PC-9 (cell line): ENCODE results near the gene KLHL10. TPM values are rescaled to one million over a fixed set of nuclear protein-coding genes. Genes with fewer than 3 reads are reported as not detected.

Experiments used
- BruUV-seq: library from RNA; stranded (reverse); fragments of 400-500 nt; replicated peaks from 2 replicates; lab custom pipeline; 2021; lab: Mats Ljungman, UMichigan
- CTCF ChIA-PET: fragments of 300-600 bp; sonication (Branson Sonifier 250); formaldehyde crosslinking; loops from one replicate; lab custom pipeline; 2022; ENCODE audit warnings: antibody characterized with exemption; lab: Charles Lee
- POLR2A ChIA-PET: fragments of 300-600 bp; sonication (Branson Sonifier 250); formaldehyde crosslinking; loops from one replicate; lab custom pipeline; 2022; ENCODE audit warnings: antibody characterized with exemption; ENCODE audit not compliant: unreplicated experiment; lab: Charles Lee
- DNase-seq, 2 experiments: peaks; one replicate each; pipeline versions ENCODE4 v3.0.0 to v3.0.0-alpha.2; 2015 to 2022; ENCODE audit warnings: mixed read lengths in 1 of 2
- H2AFZ ChIP-seq: fragments of 200-600 bp; sonication (generic); 2 replicates; pipeline ENCODE4 v1.8.1; 2017; ENCODE audit warnings: antibody characterized with exemption
- H3F3A ChIP-seq: fragments of 200-600 bp; sonication (generic); 2 replicates; pipeline ENCODE4 v1.8.1; 2017; ENCODE audit warnings: antibody characterized with exemption, mild to moderate bottlenecking, low read depth; ENCODE audit not compliant: insufficient read depth
- H3K27ac ChIP-seq: fragments of 200-600 bp; sonication (generic); 2 replicates; pipeline ENCODE4 v1.6.1; 2016; ENCODE audit warnings: mixed run types
- H3K27me3 ChIP-seq: fragments of 200-600 bp; sonication (generic); 2 replicates; pipeline ENCODE4 v1.6.1; 2016; ENCODE audit warnings: low read depth, mixed run types; ENCODE audit not compliant: insufficient read depth
- H3K36me3 ChIP-seq: fragments of 200-600 bp; sonication (generic); 2 replicates; pipeline ENCODE4 v1.6.1; 2016; ENCODE audit warnings: low read depth, mixed run types
- H3K4me1 ChIP-seq: fragments of 200-600 bp; sonication (generic); replicated peaks from 2 replicates; pipeline ENCODE4 v1.6.1; 2016; ENCODE audit warnings: mixed run types; ENCODE audit not compliant: insufficient read depth
- H3K4me2 ChIP-seq: fragments of 200-600 bp; sonication (generic); 2 replicates; pipeline ENCODE4 v1.6.1; 2017; ENCODE audit warnings: mixed run types
- H3K4me3 ChIP-seq: fragments of 200-600 bp; sonication (generic); 2 replicates; pipeline ENCODE4 v1.6.1; 2016; ENCODE audit warnings: mixed run types
- H3K79me2 ChIP-seq: fragments of 200-600 bp; sonication (generic); 2 replicates; pipeline ENCODE4 v1.6.1; 2017; ENCODE audit warnings: low read depth, mixed run types
- H3K9me2 ChIP-seq: fragments of 200-600 bp; sonication (generic); 2 replicates; pipeline ENCODE4 v1.8.1; 2017; ENCODE audit warnings: mild to moderate bottlenecking; ENCODE audit not compliant: insufficient read depth
- H3K9me3 ChIP-seq: fragments of 200-600 bp; sonication (generic); 2 replicates; pipeline ENCODE4 v1.8.1; 2016; ENCODE audit warnings: low read depth; ENCODE audit not compliant: insufficient read depth
- H4K20me1 ChIP-seq: fragments of 200-600 bp; sonication (generic); 2 replicates; pipeline ENCODE4 v1.8.1; 2017; ENCODE audit not compliant: insufficient read depth
- CTCF ChIP-seq: fragments of 200-600 bp; sonication (generic); conservative IDR thresholded peaks from 2 replicates; pipeline ENCODE4 v1.6.1; 2017; ENCODE audit warnings: mixed run types, antibody characterized with exemption, mild to moderate bottlenecking, moderate library complexity
- EZH2 ChIP-seq: fragments of 200-600 bp; sonication (generic); IDR thresholded peaks from 2 replicates; pipeline ENCODE4 v1.8.0; 2017; ENCODE audit warnings: antibody characterized with exemption, low read depth
- intact Hi-C: fragments of 100-400 bp; cut with micrococcal nuclease; formaldehyde crosslinking; loops from one replicate; pipeline ENCODE4 v1.10.0; 2022; ENCODE audit not compliant: unreplicated experiment
- total RNA-seq: library from RNA; stranded (reverse); gene quantifications from 2 replicates; pipeline ENCODE4 v1.2.3, GENCODE V29; 2021

Gene KLHL10
- total RNA-seq, 1 experiment from 2014 or later: not detected

- intact Hi-C loops: no loop called here
- Histone ChIP-seq H3K27me3 (no peaks in the 10 kb centered on the region), H3K27ac (no peak overlapping the region), H3K9me3 (no peaks in the 10 kb centered on the region), H3F3A (peaks cover 5% of the 10 kb centered on the region; the same call in 1 of the 2 replicates), H3K4me1 (peaks cover 10% of the 10 kb centered on the region), H3K4me3 (no peak overlapping the region), H3K9me2 (no peaks in the 10 kb centered on the region), H3K4me2 (no peak overlapping the region), H2AFZ (no peak overlapping the region), H3K36me3 (no peaks in the 10 kb centered on the region), H3K79me2 (peaks cover 22% of the 10 kb centered on the region), H4K20me1 (no peaks in the 10 kb centered on the region)
- no TSS peak for BruUV-seq
- CTCF ChIA-PET: no interaction called here
- no peak for TF ChIP-seq CTCF
- no peak for TF ChIP-seq EZH2
- DNase-seq: no peak
- POLR2A ChIA-PET: no interaction called here
These were observed 20.8 kb upstream of the KLHL10 start for GRCh38 chr17:41816637-41817320.

- intact Hi-C loops: no loop called here
- ChIA-PET POLR2A (no interaction called here), CTCF (no interaction called here)
- Histone ChIP-seq H2AFZ (no peak overlapping the region), H3K4me3 (no peak overlapping the region), H3K36me3 (no peaks in the 10 kb centered on the region), H3K9me3 (no peaks in the 10 kb centered on the region), H3K4me2 (no peak overlapping the region), H4K20me1 (no peaks in the 10 kb centered on the region), H3F3A (no peaks in the 10 kb centered on the region; the same call in 1 of the 2 replicates), H3K79me2 (peaks cover 20% of the 10 kb centered on the region), H3K27ac (no peak overlapping the region), H3K4me1 (peaks cover 10% of the 10 kb centered on the region), H3K9me2 (no peaks in the 10 kb centered on the region), H3K27me3 (no peaks in the 10 kb centered on the region)
- DNase-seq: no peak
- no peak for TF ChIP-seq CTCF
- TF ChIP-seq EZH2: no peak
- BruUV-seq: no TSS peak
These were observed 19.6 kb upstream of the KLHL10 start for GRCh38 chr17:41818024-41818423.

GRCh38 chr17:41821776-41822175 is 15.8 kb upstream of the KLHL10 start:
- H3K27ac ChIP-seq: no peak overlapping the region
- DNase-seq: no peak
- H3K36me3 ChIP-seq: no peaks in the 10 kb centered on the region
- no peaks in the 10 kb centered on the region for H3K9me2 ChIP-seq
- no peaks in the 10 kb centered on the region for H3K4me1 ChIP-seq
- no peaks in the 10 kb centered on the region for H3K9me3 ChIP-seq
- H3F3A ChIP-seq: no peaks in the 10 kb centered on the region; the same call in 1 of the 2 replicates
- POLR2A ChIA-PET: no interaction called here
- H4K20me1 ChIP-seq: no peaks in the 10 kb centered on the region
- H2AFZ ChIP-seq: no peak overlapping the region
- BruUV-seq: no TSS peak
- CTCF ChIA-PET: no interaction called here
- TF ChIP-seq EZH2 (no peak), CTCF (no peak)
- H3K27me3 ChIP-seq: no peaks in the 10 kb centered on the region
- no peak overlapping the region for H3K4me3 ChIP-seq
- intact Hi-C loops: no loop called here
- H3K4me2 ChIP-seq: no peak overlapping the region
- H3K79me2 ChIP-seq: no peaks in the 10 kb centered on the region
